Measurements from ENCODE around the gene PFKM. TPM values are rescaled to one million over a fixed set of nuclear protein-coding genes. Genes with fewer than 3 reads are reported as not detected.

Gene PFKM
- total and polyA plus RNA-seq, 9 of the 15 experiments (the other 6 are each of a cell fraction or from before 2014, with no cell fraction given), result 16.5 to 39.9 (median 31.7) TPM

DNA sequence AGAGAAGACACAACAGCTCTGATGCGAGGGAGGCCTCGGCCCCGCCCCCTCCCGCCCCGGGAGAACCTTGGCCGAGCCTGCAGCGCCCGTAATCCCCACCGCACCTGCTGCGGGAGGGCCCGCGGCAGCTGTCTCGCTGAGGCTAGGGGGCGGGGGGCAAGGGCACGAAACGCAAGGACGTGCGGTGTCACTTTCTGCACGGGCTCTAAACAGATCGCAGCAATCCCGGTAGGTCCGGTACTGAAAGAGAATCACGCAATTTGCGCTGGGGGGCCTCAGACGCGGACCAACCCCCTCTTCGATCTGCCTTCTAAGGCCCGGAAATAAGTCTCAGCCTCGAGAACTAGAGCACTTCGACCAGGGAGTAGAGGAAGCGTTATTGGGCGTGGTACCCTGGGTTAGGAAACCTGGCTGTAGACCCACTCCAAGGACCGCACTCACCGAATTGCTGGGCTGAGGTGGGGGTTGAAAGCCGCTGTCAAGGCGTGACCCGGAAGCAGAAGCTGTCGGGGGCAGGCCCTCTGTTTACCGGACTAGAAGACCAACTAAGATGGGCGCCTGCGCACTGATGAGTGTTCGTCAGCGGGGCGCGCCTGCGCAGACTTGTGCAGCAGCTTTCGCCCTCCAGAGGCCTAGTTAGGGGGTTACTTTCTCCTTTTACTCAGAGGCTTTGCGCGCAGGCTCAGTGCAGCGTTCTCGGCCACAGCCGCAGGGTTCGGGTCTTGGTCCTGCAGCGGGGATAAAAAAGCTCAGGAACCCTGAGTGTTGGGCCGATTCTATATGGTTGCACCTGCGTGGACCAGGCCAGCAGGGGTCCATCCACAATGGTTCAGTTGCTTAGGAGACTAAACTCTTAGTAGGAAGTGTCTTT lies 38.1 kb downstream of the PFKM start, which contains the start of gene ASB8 (continued):
- TF ChIP-seq, protein P1, sequence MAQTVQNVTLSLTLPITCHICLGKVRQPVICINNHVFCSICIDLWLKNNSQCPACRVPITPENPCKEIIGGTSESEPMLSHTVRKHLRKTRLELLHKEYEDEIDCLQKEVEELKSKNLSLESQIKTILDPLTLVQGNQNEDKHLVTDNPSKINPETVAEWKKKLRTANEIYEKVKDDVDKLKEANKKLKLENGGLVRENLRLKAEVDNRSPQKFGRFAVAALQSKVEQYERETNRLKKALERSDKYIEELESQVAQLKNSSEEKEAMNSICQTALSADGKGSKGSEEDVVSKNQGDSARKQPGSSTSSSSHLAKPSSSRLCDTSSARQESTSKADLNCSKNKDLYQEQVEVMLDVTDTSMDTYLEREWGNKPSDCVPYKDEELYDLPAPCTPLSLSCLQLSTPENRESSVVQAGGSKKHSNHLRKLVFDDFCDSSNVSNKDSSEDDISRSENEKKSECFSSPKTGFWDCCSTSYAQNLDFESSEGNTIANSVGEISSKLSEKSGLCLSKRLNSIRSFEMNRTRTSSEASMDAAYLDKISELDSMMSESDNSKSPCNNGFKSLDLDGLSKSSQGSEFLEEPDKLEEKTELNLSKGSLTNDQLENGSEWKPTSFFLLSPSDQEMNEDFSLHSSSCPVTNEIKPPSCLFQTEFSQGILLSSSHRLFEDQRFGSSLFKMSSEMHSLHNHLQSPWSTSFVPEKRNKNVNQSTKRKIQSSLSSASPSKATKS (CRISPR knock-in tag; IDR thresholded peaks at IDR 0.05), result no peak
- no peak for TF ChIP-seq ARID1B (IDR thresholded peaks at IDR 0.05)
- peak; percentile 47; the same call in 1 of the 2 replicates for TF ChIP-seq MYC (IDR thresholded peaks at IDR 0.05; ENCODE audit: low read depth, low read length)
- no peak; the same call in 1 of the 2 replicates for TF ChIP-seq MYC (CRISPR knock-in tag; IDR thresholded peaks at IDR 0.05; ENCODE audit: borderline replicate concordance, low read depth)
- TF ChIP-seq SMAD2 (IDR thresholded peaks at IDR 0.05; ENCODE audit: low read depth, low read length), result no peak
- TF ChIP-seq, protein P2, sequence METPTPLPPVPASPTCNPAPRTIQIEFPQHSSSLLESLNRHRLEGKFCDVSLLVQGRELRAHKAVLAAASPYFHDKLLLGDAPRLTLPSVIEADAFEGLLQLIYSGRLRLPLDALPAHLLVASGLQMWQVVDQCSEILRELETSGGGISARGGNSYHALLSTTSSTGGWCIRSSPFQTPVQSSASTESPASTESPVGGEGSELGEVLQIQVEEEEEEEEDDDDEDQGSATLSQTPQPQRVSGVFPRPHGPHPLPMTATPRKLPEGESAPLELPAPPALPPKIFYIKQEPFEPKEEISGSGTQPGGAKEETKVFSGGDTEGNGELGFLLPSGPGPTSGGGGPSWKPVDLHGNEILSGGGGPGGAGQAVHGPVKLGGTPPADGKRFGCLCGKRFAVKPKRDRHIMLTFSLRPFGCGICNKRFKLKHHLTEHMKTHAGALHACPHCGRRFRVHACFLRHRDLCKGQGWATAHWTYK (CRISPR knock-in tag; IDR thresholded peaks at IDR 0.05), result 0 out of 2 replicates have a peak, but pooled peaks have one; percentile 7
- TF ChIP-seq NFATC3 (IDR thresholded peaks at IDR 0.05), result no peak
- no peak for TF ChIP-seq STAG1 (CRISPR knock-in tag; IDR thresholded peaks at IDR 0.05; ENCODE audit: borderline replicate concordance)
- TF ChIP-seq ESRRA (IDR thresholded peaks at IDR 0.05; ENCODE audit: borderline replicate concordance, low read depth), result no peak; the same call in none of the 2 replicates
- TF ChIP-seq, protein P3, sequence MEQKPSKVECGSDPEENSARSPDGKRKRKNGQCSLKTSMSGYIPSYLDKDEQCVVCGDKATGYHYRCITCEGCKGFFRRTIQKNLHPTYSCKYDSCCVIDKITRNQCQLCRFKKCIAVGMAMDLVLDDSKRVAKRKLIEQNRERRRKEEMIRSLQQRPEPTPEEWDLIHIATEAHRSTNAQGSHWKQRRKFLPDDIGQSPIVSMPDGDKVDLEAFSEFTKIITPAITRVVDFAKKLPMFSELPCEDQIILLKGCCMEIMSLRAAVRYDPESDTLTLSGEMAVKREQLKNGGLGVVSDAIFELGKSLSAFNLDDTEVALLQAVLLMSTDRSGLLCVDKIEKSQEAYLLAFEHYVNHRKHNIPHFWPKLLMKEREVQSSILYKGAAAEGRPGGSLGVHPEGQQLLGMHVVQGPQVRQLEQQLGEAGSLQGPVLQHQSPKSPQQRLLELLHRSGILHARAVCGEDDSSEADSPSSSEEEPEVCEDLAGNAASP (IDR thresholded peaks at IDR 0.05), result no peak
- TF ChIP-seq, protein P4, sequence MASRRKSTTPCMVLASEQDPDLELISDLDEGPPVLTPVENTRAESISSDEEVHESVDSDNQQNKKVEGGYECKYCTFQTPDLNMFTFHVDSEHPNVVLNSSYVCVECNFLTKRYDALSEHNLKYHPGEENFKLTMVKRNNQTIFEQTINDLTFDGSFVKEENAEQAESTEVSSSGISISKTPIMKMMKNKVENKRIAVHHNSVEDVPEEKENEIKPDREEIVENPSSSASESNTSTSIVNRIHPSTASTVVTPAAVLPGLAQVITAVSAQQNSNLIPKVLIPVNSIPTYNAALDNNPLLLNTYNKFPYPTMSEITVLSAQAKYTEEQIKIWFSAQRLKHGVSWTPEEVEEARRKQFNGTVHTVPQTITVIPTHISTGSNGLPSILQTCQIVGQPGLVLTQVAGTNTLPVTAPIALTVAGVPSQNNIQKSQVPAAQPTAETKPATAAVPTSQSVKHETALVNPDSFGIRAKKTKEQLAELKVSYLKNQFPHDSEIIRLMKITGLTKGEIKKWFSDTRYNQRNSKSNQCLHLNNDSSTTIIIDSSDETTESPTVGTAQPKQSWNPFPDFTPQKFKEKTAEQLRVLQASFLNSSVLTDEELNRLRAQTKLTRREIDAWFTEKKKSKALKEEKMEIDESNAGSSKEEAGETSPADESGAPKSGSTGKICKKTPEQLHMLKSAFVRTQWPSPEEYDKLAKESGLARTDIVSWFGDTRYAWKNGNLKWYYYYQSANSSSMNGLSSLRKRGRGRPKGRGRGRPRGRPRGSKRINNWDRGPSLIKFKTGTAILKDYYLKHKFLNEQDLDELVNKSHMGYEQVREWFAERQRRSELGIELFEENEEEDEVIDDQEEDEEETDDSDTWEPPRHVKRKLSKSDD (conservative IDR thresholded peaks at IDR 0.05; ENCODE audit: low read length), result no peak
- peak; percentile 45; the same call in 1 of the 2 replicates for TF ChIP-seq MBD2 (IDR thresholded peaks at IDR 0.05; ENCODE audit: borderline replicate concordance, low read depth)
- no peak for TF ChIP-seq TCF3 (CRISPR knock-in tag; IDR thresholded peaks at IDR 0.05)
- TF ChIP-seq MAZ (CRISPR knock-in tag; conservative IDR thresholded peaks at IDR 0.05 in 1 of 2, IDR thresholded peaks at IDR 0.05 in 1 of 2), result peak; percentile 81 to 88; a peak in 3 of 4 replicates
- no peak for TF ChIP-seq ZNF174 (CRISPR knock-in tag; IDR thresholded peaks at IDR 0.05)
- no peak for TF ChIP-seq DDX20 (tag; IDR thresholded peaks at IDR 0.05; ENCODE audit: low read depth)
- TF ChIP-seq MYBL2 (IDR thresholded peaks at IDR 0.05; ENCODE audit: low read depth), result no peak
- no peak for TF ChIP-seq MYBL2 (CRISPR knock-in tag; IDR thresholded peaks at IDR 0.05; ENCODE audit: borderline replicate concordance)
- no peak for TF ChIP-seq ZNF239 (CRISPR knock-in tag; IDR thresholded peaks at IDR 0.05)
- TF ChIP-seq HNRNPL (IDR thresholded peaks at IDR 0.05; ENCODE audit: low read depth, low read length), result no peak
- no peak for TF ChIP-seq COPS2 (conservative IDR thresholded peaks at IDR 0.05)
